SH-SY5Y (cell line): Measurements from ENCODE around the gene ADAMTS2.

Experiments used
- GATA2 ChIP-seq: IDR thresholded peaks from 2 replicates; pipeline ENCODE4 v1.6.1; 2011; ENCODE audit warnings: mild to moderate bottlenecking, low read depth, low read length
- GATA3 ChIP-seq: IDR thresholded peaks from 2 replicates; pipeline ENCODE4 v1.6.1; 2011; ENCODE audit warnings: low read depth, mild to moderate bottlenecking, low read length, moderate library complexity

- no peak for TF ChIP-seq GATA2
- no peak for TF ChIP-seq GATA3
Measured at GRCh38 chr5:179373961-179374505, 28.8 kb upstream of the ADAMTS2 start.
